CD4-positive, CD25-positive, alpha-beta regulatory T cell (primary cell): ENCODE results near the gene ANKLE1. TPM values are rescaled to one million over a fixed set of nuclear protein-coding genes. Genes with fewer than 3 reads are reported as not detected.

Source experiments
- ATAC-seq, 2 donors: fragments of 150-1000 bp; cut with Tn5 transposase; one replicate each; pipeline ENCODE4 v1.10.0; 2021; ENCODE audit warnings: low read depth in 2 of 2, moderate number of reproducible peaks in 2 of 2, moderate library complexity in 1 of 2
- DNase-seq, 3 donors: peaks; one replicate each; pipeline versions ENCODE4 v3.0.0 to v3.0.0-alpha.2; 2012 to 2022; ENCODE audit warnings: mixed read lengths in 1 of 3
- H3K27ac ChIP-seq: one replicate; pipeline ENCODE4 v1.7.0; 2013; ENCODE audit warnings: mild to moderate bottlenecking, low read length; ENCODE audit not compliant: insufficient read depth, poor library complexity, severe bottlenecking
- H3K27me3 ChIP-seq: one replicate; pipeline ENCODE4 v1.7.0; 2013; ENCODE audit warnings: low read length; ENCODE audit not compliant: control insufficient read depth, insufficient read depth
- H3K36me3 ChIP-seq: one replicate; pipeline ENCODE4 v1.7.0; 2013; ENCODE audit warnings: mild to moderate bottlenecking, low read length, moderate library complexity; ENCODE audit not compliant: control insufficient read depth, insufficient read depth
- H3K4me1 ChIP-seq: 2 replicates; pipeline ENCODE4 v1.7.0; 2013; ENCODE audit warnings: mild to moderate bottlenecking, low read length; ENCODE audit not compliant: insufficient read depth, control insufficient read depth, poor library complexity, severe bottlenecking
- H3K4me3 ChIP-seq: one replicate; pipeline ENCODE4 v1.7.0; 2013; ENCODE audit warnings: low read depth, mild to moderate bottlenecking, low read length, moderate library complexity
- H3K9me3 ChIP-seq, 2 experiments: 1 replicate in 1 of 2; 2 replicates in 1 of 2; pipeline ENCODE4 v1.7.0; 2013; ENCODE audit warnings: low read length in 2 of 2, mild to moderate bottlenecking in 1 of 2, moderate library complexity in 1 of 2; ENCODE audit not compliant: control insufficient read depth in 2 of 2
- H3K27ac Mint-ChIP-seq, 3 donors: one replicate each; pipeline ENCODE4 v1.8.0; 2020 to 2022; ENCODE audit warnings: mild to moderate bottlenecking in 3 of 3, mixed read lengths in 3 of 3, moderate library complexity in 2 of 3
- H3K27me3 Mint-ChIP-seq: one replicate; pipeline ENCODE4 v1.8.0; 2022; ENCODE audit warnings: mild to moderate bottlenecking, mixed read lengths
- H3K36me3 Mint-ChIP-seq: one replicate; pipeline ENCODE4 v1.8.0; 2020; ENCODE audit warnings: mixed read lengths
- H3K4me1 Mint-ChIP-seq, 4 donors: one replicate each; pipeline ENCODE4 v1.8.0; 2020 to 2022; ENCODE audit warnings: mixed read lengths in 4 of 4, mild to moderate bottlenecking in 1 of 4
- H3K4me3 Mint-ChIP-seq, 4 donors: one replicate each; pipeline ENCODE4 v1.8.0; 2020 to 2022; ENCODE audit warnings: mild to moderate bottlenecking in 4 of 4, mixed read lengths in 4 of 4, moderate library complexity in 3 of 4
- H3K9me3 Mint-ChIP-seq, 7 donors: one replicate each; pipeline ENCODE4 v1.8.0; 2020 to 2022; ENCODE audit warnings: mixed read lengths in 7 of 7, mild to moderate bottlenecking in 3 of 7, moderate library complexity in 2 of 7
- polyA plus RNA-seq, 4 donors: library from polyadenylated mRNA; unstranded; fragments of 300-500 nt; fragmentation: Illumina TruSeq; gene quantifications; one replicate each; pipeline ENCODE4 v1.2.3, GENCODE V29; 2021
- total RNA-seq: library from RNA; stranded (reverse); gene quantifications from one replicate; pipeline ENCODE4 v1.2.3, GENCODE V29; 2022

ANKLE1 gene
- total and polyA plus RNA-seq, 5 donors from 2014 or later = 0.15 to 1.8 (median 1.0) TPM

DNA sequence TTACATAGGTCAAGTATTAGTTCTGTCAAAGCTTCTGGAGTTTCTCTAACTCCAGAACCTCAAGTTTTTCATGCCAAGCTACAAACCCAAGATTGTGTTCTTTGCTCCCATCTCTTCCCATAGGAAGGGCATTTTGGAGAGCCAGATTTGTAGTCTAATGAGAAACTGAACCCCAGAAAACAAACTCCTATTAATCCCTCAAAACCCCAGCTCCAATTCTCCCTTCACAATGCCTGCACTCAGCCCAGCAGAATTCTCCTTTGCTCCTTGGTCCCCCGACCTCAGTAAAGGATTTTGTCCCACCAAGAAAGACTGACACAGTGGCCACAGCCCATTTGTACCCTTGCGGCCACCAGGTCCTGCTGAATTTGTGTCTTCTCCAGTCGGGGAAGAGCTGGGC lies 25.6 kb upstream of the ANKLE1 start:
- H3K27ac Mint-ChIP-seq = no peak overlapping the region
- Histone ChIP-seq H3K4me3 (no peak overlapping the region), H3K36me3 (no peaks in the 10 kb centered on the region), H3K27ac (no peak overlapping the region), H3K9me3 (no peaks in the 10 kb centered on the region), H3K27me3 (no peaks in the 10 kb centered on the region), H3K4me1 (no peaks in the 10 kb centered on the region)
- H3K9me3 Mint-ChIP-seq = no peaks in the 10 kb centered on the region
- H3K4me3 Mint-ChIP-seq = no peak overlapping the region
- DNase-seq = no peak
- H3K36me3 Mint-ChIP-seq = no peaks in the 10 kb centered on the region
- H3K27me3 Mint-ChIP-seq = peaks cover 15% of the 10 kb centered on the region
- ATAC-seq = no peak
- H3K4me1 Mint-ChIP-seq = peaks cover 0 to 7% (median 4%) of the 10 kb centered on the region in 4 donors

GRCh38 chr19:17259118-17259780 lies 22.5 kb upstream of the ANKLE1 start:
- H3K27ac ChIP-seq = no peak overlapping the region
- no peak overlapping the region for H3K27ac Mint-ChIP-seq
- ATAC-seq (no peak), DNase-seq (no peak)
- H3K4me1 ChIP-seq = no peaks in the 10 kb centered on the region
- H3K4me3 Mint-ChIP-seq = no peak overlapping the region
- H3K36me3 ChIP-seq = no peaks in the 10 kb centered on the region
- no peaks in the 10 kb centered on the region for H3K9me3 ChIP-seq
- H3K4me3 ChIP-seq = no peak overlapping the region
- peaks cover 15% of the 10 kb centered on the region for H3K27me3 Mint-ChIP-seq
- no peaks in the 10 kb centered on the region for H3K9me3 Mint-ChIP-seq
- peaks cover 0 to 8% (median 5%) of the 10 kb centered on the region in 4 donors for H3K4me1 Mint-ChIP-seq
- H3K36me3 Mint-ChIP-seq = no peaks in the 10 kb centered on the region
- H3K27me3 ChIP-seq = no peaks in the 10 kb centered on the region

DNA sequence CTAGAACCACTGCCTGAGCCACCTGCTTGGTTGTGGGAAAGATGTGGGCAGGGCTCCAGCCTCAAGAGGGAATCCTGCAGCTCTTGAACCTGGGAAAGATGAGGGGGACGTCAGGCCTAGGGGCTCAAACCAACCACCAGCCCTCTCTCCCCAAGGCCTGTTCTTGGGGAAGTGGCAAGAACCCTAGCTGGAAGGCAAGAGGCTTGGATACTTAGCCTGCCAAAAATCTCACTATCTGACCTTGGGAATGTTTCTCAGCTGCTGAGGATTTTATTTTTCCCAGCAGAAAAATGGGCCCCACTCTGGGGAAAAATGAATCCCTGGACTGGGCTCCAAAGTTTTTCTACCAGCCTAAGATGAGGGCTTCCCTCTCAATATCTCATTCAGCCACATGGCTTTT lies 21.8 kb upstream of the ANKLE1 start:
- H3K4me1 Mint-ChIP-seq = peaks cover 0 to 14% (median 8%) of the 10 kb centered on the region in 4 donors
- H3K36me3 ChIP-seq = no peaks in the 10 kb centered on the region
- H3K9me3 ChIP-seq = no peaks in the 10 kb centered on the region
- peaks cover 15% of the 10 kb centered on the region for H3K27me3 Mint-ChIP-seq
- DNase-seq (no peak), ATAC-seq (no peak)
- H3K27ac Mint-ChIP-seq = no peak overlapping the region
- H3K27ac ChIP-seq = no peak overlapping the region
- peaks cover 5% of the 10 kb centered on the region for H3K4me1 ChIP-seq
- H3K4me3 ChIP-seq = no peak overlapping the region
- H3K27me3 ChIP-seq = no peaks in the 10 kb centered on the region
- no peaks in the 10 kb centered on the region for H3K9me3 Mint-ChIP-seq
- H3K4me3 Mint-ChIP-seq = no peak overlapping the region
- no peaks in the 10 kb centered on the region for H3K36me3 Mint-ChIP-seq

GRCh38 chr19:17260842-17261325 lies 20.8 kb upstream of the ANKLE1 start:
- ATAC-seq (peak; percentile 96 to 98), DNase-seq (peak; percentile 77 to 91 (median 87))
- Mint-ChIP-seq H3K9me3 (no peaks in the 10 kb centered on the region), H3K4me1 (peaks cover 0 to 16% (median 8%) of the 10 kb centered on the region in 4 donors), H3K27me3 (peaks cover 11% of the 10 kb centered on the region), H3K36me3 (no peaks in the 10 kb centered on the region), H3K27ac (peak overlapping the region in 1 of 3 donors; percentile 8), H3K4me3 (peak overlapping the region in 1 of 4 donors; percentile 22)
- no peaks in the 10 kb centered on the region for H3K27me3 ChIP-seq
- H3K27ac ChIP-seq = no peak overlapping the region
- no peak overlapping the region for H3K4me3 ChIP-seq
- H3K9me3 ChIP-seq = no peaks in the 10 kb centered on the region
- peaks cover 8% of the 10 kb centered on the region for H3K4me1 ChIP-seq
- no peaks in the 10 kb centered on the region for H3K36me3 ChIP-seq

DNA sequence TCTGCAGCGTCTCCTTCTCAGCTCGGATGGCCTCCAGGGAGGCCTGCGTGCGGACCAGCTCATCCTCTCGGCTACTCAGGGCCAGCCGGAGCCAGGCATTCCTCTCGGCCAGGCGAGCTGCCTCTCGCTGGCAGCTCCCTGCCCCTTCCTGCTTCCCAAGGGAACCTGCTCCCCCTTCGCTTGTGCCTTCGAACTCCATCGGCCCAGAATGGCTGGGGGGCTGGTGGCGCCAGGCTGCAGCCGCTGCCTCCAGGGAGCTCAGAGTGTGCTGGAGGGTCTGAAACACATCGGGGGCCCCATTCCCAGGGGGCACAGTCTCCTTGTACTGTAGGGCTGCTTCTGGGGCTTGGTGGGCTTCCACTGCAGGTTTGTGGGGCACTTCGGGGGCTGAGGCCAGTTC lies 19.1 kb upstream of the ANKLE1 start:
- H3K27ac Mint-ChIP-seq = peak overlapping the region in 1 of 3 donors; percentile 20
- ATAC-seq = no peak

DNA sequence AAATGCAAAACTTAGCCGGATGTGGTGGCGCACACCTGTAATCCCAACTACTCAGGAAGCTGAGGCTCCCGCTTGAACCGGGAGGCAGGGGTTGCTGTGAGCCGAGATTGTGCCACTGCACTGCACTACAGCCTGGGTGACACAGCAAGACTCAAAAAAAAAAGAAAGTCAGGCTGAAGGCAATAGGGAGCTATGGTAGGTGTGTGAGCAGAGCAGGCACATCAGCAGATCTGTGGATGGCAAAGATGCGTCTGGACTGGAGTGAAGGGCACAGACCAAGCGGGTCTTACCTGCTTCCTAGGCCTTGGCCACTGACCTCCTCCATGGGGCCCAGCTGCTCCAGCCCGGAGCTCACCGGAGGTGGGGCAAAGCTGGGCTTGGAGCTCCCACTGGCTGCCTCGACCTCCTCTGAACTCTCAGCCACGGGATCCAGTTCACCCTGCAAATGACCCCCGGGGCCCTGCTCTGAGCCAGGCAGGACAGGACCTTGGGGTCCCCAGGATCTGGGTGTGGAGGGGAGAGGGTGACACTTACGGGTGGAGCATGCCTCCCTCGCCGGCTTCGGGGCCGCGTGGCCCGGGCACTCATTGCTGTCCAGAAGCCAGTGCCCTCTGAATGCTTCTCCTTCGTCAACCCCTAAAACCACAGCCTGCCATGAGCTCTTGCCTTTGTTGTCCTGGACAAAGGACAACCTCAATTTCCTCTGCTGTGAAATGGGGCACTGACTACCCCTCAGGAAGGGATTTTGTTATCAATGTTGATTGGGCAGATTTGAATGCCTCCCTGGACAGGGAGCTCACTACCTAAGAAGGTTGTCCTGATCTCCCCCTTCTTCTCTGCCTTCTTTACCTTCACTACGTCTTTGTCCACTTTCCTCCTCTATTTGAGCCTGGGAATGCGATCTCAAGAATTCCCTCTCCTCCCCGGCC lies 17.7 kb upstream of the ANKLE1 start:
- Histone ChIP-seq H3K4me1 (peaks cover 23% of the 10 kb centered on the region), H3K4me3 (no peak overlapping the region), H3K9me3 (no peaks in the 10 kb centered on the region), H3K27me3 (no peaks in the 10 kb centered on the region), H3K27ac (peak overlapping the region; percentile 28), H3K36me3 (peaks cover 2% of the 10 kb centered on the region)
- Mint-ChIP-seq H3K9me3 (no peaks in the 10 kb centered on the region), H3K27ac (peak overlapping the region; percentile 42 to 80 (median 50)), H3K4me1 (peaks cover 6 to 35% (median 17%) of the 10 kb centered on the region in 4 donors), H3K36me3 (no peaks in the 10 kb centered on the region), H3K4me3 (no peak overlapping the region), H3K27me3 (peaks cover 11% of the 10 kb centered on the region)
- ATAC-seq (no peak), DNase-seq (no peak)

More for the DNA sequence above, 19.1 kb upstream of the ANKLE1 start:
- peaks cover 16% of the 10 kb centered on the region for H3K27me3 Mint-ChIP-seq
- H3K36me3 Mint-ChIP-seq = no peaks in the 10 kb centered on the region
- H3K27me3 ChIP-seq = no peaks in the 10 kb centered on the region
- H3K4me3 Mint-ChIP-seq = no peak overlapping the region
- H3K27ac ChIP-seq = no peak overlapping the region
- no peaks in the 10 kb centered on the region for H3K9me3 Mint-ChIP-seq
- no peaks in the 10 kb centered on the region for H3K9me3 ChIP-seq
- H3K4me1 Mint-ChIP-seq = peaks cover 6 to 29% (median 16%) of the 10 kb centered on the region in 4 donors
- H3K4me1 ChIP-seq = peaks cover 15% of the 10 kb centered on the region
- H3K4me3 ChIP-seq = no peak overlapping the region
- no peak for DNase-seq
- H3K36me3 ChIP-seq = no peaks in the 10 kb centered on the region

GRCh38 chr19:17264641-17264979 lies 17.1 kb upstream of the ANKLE1 start, which contains the start of gene USHBP1:
Gene USHBP1, minus strand, starts transcription at chr19:17264745. Its CDS starts 446 bp downstream, at chr19:17264299.
- H3K27me3 Mint-ChIP-seq = peaks cover 11% of the 10 kb centered on the region
- H3K27ac Mint-ChIP-seq = peak within 1 kb of the TSS; percentile 42 to 80 (median 50)
- Histone ChIP-seq H3K4me1 (peaks cover 23% of the 10 kb centered on the region), H3K27ac (peak within 1 kb of the TSS; percentile 28), H3K36me3 (peaks cover 6% of the 10 kb centered on the region), H3K27me3 (no peaks in the 10 kb centered on the region), H3K9me3 (no peaks in the 10 kb centered on the region), H3K4me3 (no peak within 1 kb of the TSS)
- H3K4me3 Mint-ChIP-seq = no peak within 1 kb of the TSS
- peaks cover 6 to 35% (median 17%) of the 10 kb centered on the region in 4 donors for H3K4me1 Mint-ChIP-seq
- DNase-seq (peak in 1 of 3 donors; percentile 57), ATAC-seq (no peak)
- H3K36me3 Mint-ChIP-seq = no peaks in the 10 kb centered on the region
- no peaks in the 10 kb centered on the region for H3K9me3 Mint-ChIP-seq
